Psoas muscle (tissue), 8 donors: Measurements from ENCODE around the gene RUNX3. TPM values are rescaled to one million over a fixed set of nuclear protein-coding genes. Genes with fewer than 3 reads are reported as not detected.

Source experiments
- ATAC-seq, 4 donors: fragments of 200-7000 bp; cut with Tn5 transposase; one replicate each; pipeline ENCODE4 v1.9.1; 2020; ENCODE audit warnings: moderate library complexity in 3 of 4, mild to moderate bottlenecking in 2 of 4
- DNase-seq, 2 donors: peaks; one replicate each; pipeline ENCODE4 v3.0.0-alpha.2; 2020
- H3K27ac ChIP-seq: fragments of 200-600 bp; one replicate; pipeline ENCODE4 v1.8.0; 2022
- H3K27me3 ChIP-seq, 3 donors: fragments of 200-600 bp in 1 of 3; one replicate each; pipeline versions ENCODE4 v1.6.1 to v1.8.0; 2013 to 2022; ENCODE audit warnings: low read length in 2 of 3, mild to moderate bottlenecking in 2 of 3, moderate library complexity in 1 of 3; ENCODE audit not compliant: insufficient read depth in 3 of 3
- H3K36me3 ChIP-seq, 2 donors: fragments of 200-600 bp in 1 of 2; one replicate each; pipeline versions ENCODE4 v1.6.1 to v1.8.0; 2013 to 2022; ENCODE audit warnings: low read depth in 1 of 2, mild to moderate bottlenecking in 1 of 2, moderate library complexity in 1 of 2; ENCODE audit not compliant: insufficient read depth in 1 of 2
- H3K4me1 ChIP-seq: fragments of 200-600 bp; one replicate; pipeline ENCODE4 v1.8.0; 2022
- H3K4me3 ChIP-seq: fragments of 200-600 bp; one replicate; pipeline ENCODE4 v1.8.0; 2022; ENCODE audit warnings: mild to moderate bottlenecking
- H3K9me3 ChIP-seq: fragments of 200-600 bp; one replicate; pipeline ENCODE4 v1.8.0; 2022
- WGBS, 3 donors: extraction: QIAGEN DNeasy Blood & Tissue Kit; methylation state at CpG; one replicate each; pipeline versions ENCODE4 v1.1.6 to v1.1.7; 2013; 5-methylcytosine and 5-hydroxymethylcytosine counted together
- intact Hi-C, 2 donors: fragments of 100-400 bp; cut with DNase I; formaldehyde crosslinking; loops; one replicate each; pipeline versions ENCODE4 v1.11.0 to v1.14.2; 2022
- polyA plus RNA-seq, 3 donors: library from polyadenylated mRNA; stranded (reverse); fragments of 200-250 nt; gene quantifications; one replicate each; pipeline ENCODE4 v1.2.3, GENCODE V29; 2013
- total RNA-seq, 4 donors: library from RNA; stranded (reverse); fragmentation: NEBNext Ultra II Directional in 2 of 4; extraction: Animal tissue kit (Norgen Biotek cat#: 25700) in 2 of 4; gene quantifications; one replicate each; pipeline versions ENCODE4 v1.2.1 to v1.2.4, GENCODE V29; 2021 to 2023
- TF ChIP-seq, protein P1 (sequence below): fragments of 200-600 bp; IDR thresholded peaks from one replicate; pipeline ENCODE4 v1.8.0; 2022; ENCODE audit warnings: antibody characterized with exemption
- donor health status: healthy with polysubstance abuse.
- donor health status: DM: no; HTN: no; CAD: no; lungs with moderate emphysema.
- donor health status: Bipolar disorder and iron deficiency.
- donor health status: healthy.
- donor health status: DM: yes; HTN: yes; CAD: no.
- donor health status: DM: no; HTN: no; CAD: no.
- donor health status: DM: no; HTN: no; CAD: no.
- donor health status: DM: yes; HTN: yes; CAD: no.

Gene RUNX3
- total and polyA plus RNA-seq, 7 donors = 0.16 to 0.59 (median 0.28) TPM

DNA sequence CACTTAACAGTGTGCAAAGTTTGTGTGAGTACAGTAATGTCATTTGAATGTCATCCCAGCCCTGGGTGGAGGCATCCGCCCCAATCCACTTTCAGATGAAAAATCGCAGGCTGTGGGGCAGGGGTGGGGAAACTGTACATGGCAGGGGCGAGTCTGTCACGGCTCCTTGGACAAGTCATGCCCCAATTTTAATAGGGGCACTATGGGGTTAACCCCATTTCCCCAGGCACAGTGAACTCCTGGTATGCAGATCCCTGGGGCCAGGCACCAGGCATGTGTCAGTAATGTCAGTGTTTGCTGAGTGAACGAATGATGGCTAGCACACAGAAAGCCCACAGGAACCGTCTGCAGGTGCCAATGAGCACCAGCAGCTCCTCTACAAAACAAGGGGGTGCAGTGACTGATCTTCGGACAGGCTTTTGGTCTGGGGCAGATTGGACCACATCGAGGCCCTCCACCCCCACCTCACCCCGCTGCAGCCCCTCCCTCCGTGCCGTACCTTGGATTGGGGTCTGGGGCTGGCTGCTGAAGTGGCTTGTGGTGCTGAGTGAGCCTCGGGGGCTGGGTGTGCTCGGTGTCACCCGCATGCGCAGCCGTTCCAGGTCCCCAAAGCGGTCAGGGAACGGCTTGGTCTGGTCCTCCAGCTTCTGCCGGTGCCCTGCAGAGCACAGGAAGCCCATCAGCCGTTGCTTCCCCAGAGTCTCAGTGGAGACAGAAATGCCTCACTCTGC, 23.2 kb downstream of the RUNX3 start:
- TF ChIP-seq, protein P1, sequence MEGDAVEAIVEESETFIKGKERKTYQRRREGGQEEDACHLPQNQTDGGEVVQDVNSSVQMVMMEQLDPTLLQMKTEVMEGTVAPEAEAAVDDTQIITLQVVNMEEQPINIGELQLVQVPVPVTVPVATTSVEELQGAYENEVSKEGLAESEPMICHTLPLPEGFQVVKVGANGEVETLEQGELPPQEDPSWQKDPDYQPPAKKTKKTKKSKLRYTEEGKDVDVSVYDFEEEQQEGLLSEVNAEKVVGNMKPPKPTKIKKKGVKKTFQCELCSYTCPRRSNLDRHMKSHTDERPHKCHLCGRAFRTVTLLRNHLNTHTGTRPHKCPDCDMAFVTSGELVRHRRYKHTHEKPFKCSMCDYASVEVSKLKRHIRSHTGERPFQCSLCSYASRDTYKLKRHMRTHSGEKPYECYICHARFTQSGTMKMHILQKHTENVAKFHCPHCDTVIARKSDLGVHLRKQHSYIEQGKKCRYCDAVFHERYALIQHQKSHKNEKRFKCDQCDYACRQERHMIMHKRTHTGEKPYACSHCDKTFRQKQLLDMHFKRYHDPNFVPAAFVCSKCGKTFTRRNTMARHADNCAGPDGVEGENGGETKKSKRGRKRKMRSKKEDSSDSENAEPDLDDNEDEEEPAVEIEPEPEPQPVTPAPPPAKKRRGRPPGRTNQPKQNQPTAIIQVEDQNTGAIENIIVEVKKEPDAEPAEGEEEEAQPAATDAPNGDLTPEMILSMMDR = no peak
- no peak for DNase-seq
- intact Hi-C loops = no loop called here
- Histone ChIP-seq H3K4me3 (no peak overlapping the region), H3K27me3 (peaks cover 0 to 10% (median 0%) of the 10 kb centered on the region in 3 donors), H3K36me3 (no peaks in the 10 kb centered on the region), H3K27ac (no peak overlapping the region), H3K4me1 (no peaks in the 10 kb centered on the region), H3K9me3 (no peaks in the 10 kb centered on the region)
- no peak for ATAC-seq
- whole genome bisulfite sequencing, 3 donors = 85 to 87% (median 86%) methylated on average over 20 of the region's 20 CpGs

DNA sequence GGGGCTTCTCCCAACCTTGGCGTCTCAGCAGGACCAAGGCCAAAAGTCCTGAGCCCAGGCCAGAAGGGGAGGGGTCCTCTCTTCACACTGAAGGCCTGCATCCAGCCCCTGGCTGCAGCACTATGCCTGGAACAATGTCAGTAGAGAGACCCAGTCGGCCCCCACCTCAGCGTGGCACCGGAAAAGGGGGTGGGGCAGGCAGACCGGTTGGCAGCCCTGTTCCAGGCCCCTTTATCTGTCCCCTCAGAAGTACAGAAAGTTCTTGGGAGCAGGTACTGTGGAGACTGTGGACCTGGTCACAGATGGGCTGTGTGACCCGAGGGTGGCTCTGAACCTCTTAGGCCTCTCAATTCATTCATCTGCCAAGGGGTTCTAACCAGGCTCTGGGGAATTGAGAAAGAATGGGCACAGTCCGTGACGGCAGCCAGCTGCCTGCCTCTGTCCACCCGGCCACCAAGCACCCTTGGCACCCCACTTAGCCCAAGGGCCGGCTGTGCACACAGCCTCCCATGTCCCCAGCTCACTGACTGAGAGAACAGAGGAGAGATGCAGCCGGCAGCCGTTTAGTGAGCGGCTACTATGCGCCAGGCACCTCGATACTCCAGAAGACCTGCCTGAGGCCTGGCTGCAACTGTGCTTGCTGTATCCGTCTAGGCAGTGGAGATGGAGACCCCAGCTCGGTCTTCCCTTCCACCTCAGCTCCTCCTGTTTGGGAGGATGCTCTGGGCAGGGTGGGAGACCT, 23.9 kb downstream of the RUNX3 start:
- Histone ChIP-seq H3K27ac (no peak overlapping the region), H3K36me3 (no peaks in the 10 kb centered on the region), H3K4me3 (no peak overlapping the region), H3K4me1 (no peaks in the 10 kb centered on the region), H3K9me3 (no peaks in the 10 kb centered on the region), H3K27me3 (peaks cover 0 to 14% (median 4%) of the 10 kb centered on the region in 3 donors)
- DNase-seq (no peak), ATAC-seq (no peak)
- 61 to 69% (median 68%) methylated on average over 17 of the region's 17 CpGs for WGBS, 3 donors
- TF ChIP-seq, protein P1 = no peak
- intact Hi-C loops = no loop called here

DNA sequence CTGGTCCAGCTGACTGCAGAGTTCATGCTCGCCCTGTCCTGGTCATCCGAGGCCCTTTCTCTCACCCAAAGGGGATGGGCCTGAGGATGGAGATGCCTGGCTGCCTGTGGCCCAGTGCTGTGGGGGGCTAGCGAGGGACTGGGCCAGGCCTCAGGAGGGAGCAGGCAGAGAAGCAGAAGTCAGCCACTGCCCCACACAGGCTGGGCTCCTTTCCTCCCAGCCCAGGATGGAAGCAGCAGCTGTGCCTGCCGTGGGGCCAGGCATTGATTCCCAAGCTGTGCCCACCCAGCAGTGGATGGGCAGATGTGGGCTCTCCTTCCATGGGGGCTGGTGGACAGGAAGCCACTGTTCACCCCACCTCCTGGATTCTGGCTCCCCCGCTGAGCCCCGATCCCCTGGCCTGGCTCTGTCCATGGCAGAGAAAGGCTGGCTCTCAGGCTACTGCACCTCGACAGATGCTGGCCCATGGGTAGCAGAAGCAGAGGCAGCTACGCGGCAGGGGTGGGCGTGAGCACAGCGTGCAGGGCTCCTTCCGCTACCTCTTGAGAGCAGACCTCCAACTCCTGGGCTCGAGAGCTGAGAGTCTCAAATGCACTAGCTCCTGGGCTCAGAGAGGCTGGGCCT, 24.6 kb downstream of the RUNX3 start:
- Histone ChIP-seq H3K9me3 (no peaks in the 10 kb centered on the region), H3K27me3 (peaks cover 0 to 14% (median 4%) of the 10 kb centered on the region in 3 donors), H3K27ac (no peak overlapping the region), H3K4me3 (no peak overlapping the region), H3K36me3 (no peaks in the 10 kb centered on the region), H3K4me1 (no peaks in the 10 kb centered on the region)
- WGBS, 3 donors = 71 to 77% (median 72%) methylated on average over 13 of the region's 13 CpGs
- DNase-seq (no peak), ATAC-seq (no peak)
- TF ChIP-seq, protein P1 = no peak
- intact Hi-C loops = no loop called here

DNA sequence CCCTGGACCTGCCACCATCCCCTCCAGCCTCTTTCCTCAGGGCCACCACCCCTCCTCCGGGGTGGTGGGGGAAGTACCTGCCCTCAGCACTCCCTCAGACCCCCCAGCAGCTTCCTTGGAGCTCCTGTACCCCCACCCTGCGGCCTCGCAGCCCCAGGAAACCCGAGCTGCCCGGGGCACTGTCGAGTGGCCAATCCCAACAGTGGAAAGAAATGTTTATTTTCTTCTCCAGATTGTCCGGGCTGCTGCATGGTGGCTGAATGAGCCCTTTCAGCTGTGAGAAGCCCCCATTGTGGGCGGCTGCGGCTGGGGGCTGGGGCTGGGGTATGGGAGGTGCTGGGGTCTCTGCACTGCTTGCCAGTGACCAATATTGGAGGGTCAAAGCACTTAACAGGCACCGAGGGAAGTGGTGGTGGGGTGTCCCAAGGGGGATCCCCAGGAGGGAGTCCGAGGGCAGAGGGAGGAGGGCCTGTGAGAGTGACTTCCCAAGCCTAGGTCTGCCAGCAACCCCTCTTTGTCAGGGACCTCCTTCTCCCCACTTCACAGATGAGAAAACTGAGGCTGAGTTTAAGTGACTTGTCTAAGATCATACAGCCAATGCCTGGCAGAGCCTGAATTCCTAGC, 25.2 kb downstream of the RUNX3 start:
- Histone ChIP-seq H3K9me3 (no peaks in the 10 kb centered on the region), H3K27me3 (peaks cover 0 to 14% (median 5%) of the 10 kb centered on the region in 3 donors), H3K4me3 (no peak overlapping the region), H3K4me1 (no peaks in the 10 kb centered on the region), H3K36me3 (no peaks in the 10 kb centered on the region), H3K27ac (no peak overlapping the region)
- TF ChIP-seq, protein P1 = no peak
- DNase-seq (no peak), ATAC-seq (no peak)
- intact Hi-C loops = no loop called here
- 55 to 61% (median 61%) methylated on average over 11 of the region's 11 CpGs for WGBS, 3 donors
